Astrocyte (in vitro differentiated cells and primary cell): ENCODE data around the gene REP15. TPM values are rescaled to one million over a fixed set of nuclear protein-coding genes. Genes with fewer than 3 reads are reported as not detected.

ENCODE experiments used
- DNase-seq: peaks from one replicate; pipeline ENCODE4 v3.0.0-alpha.2; 2010; ENCODE audit warnings: low read depth
- FAIRE-seq: peaks from 2 replicates; lab custom pipeline; 2011; peaks lifted over from hg19 to GRCh38; lab: Jason Lieb, UNC
- H2AFZ ChIP-seq: 2 replicates; pipeline ENCODE4 v1.6.0; 2012; ENCODE audit warnings: low read depth, low read length, inconsistent platforms
- H3K27ac ChIP-seq: 2 replicates; pipeline ENCODE4 v1.5.1; 2011; ENCODE audit warnings: low read depth, low read length, inconsistent platforms
- H3K27me3 ChIP-seq: 2 replicates; pipeline ENCODE4 v1.6.0; 2011; ENCODE audit warnings: low read length, inconsistent platforms; ENCODE audit not compliant: insufficient read depth
- H3K36me3 ChIP-seq: 2 replicates; pipeline ENCODE4 v1.5.1; 2011; ENCODE audit warnings: low read length, inconsistent platforms; ENCODE audit not compliant: insufficient read depth
- H3K4me1 ChIP-seq: 2 replicates; pipeline ENCODE4 v1.5.1; 2011; ENCODE audit warnings: low read length, inconsistent platforms; ENCODE audit not compliant: insufficient read depth
- H3K4me2 ChIP-seq: 2 replicates; pipeline ENCODE4 v1.6.0; 2012; ENCODE audit warnings: low read length, inconsistent platforms
- H3K4me3 ChIP-seq: 2 replicates; pipeline ENCODE4 v1.5.1; 2011; ENCODE audit warnings: low read depth, mild to moderate bottlenecking, low read length, inconsistent platforms; ENCODE audit not compliant: insufficient read depth
- H3K79me2 ChIP-seq: 2 replicates; pipeline ENCODE4 v1.6.0; 2012; ENCODE audit warnings: mild to moderate bottlenecking, low read length, inconsistent platforms; ENCODE audit not compliant: insufficient read depth
- H3K9ac ChIP-seq: 2 replicates; pipeline ENCODE4 v1.6.0; 2012; ENCODE audit warnings: mild to moderate bottlenecking, low read length, inconsistent platforms
- H3K9me3 ChIP-seq: 2 replicates; pipeline ENCODE4 v1.5.1; 2012; ENCODE audit warnings: low read depth, mild to moderate bottlenecking, low read length, inconsistent platforms; ENCODE audit not compliant: insufficient read depth
- H4K20me1 ChIP-seq: 2 replicates; pipeline ENCODE4 v1.6.0; 2012; ENCODE audit warnings: low read length, inconsistent platforms; ENCODE audit not compliant: insufficient read depth
- H3K27ac Mint-ChIP-seq: one replicate; pipeline ENCODE4 v1.8.0; 2021; ENCODE audit warnings: mild to moderate bottlenecking, mixed read lengths; ENCODE audit not compliant: unreplicated experiment
- H3K27me3 Mint-ChIP-seq: one replicate; pipeline ENCODE4 v1.8.0; 2021; ENCODE audit warnings: low read depth, mixed read lengths; ENCODE audit not compliant: unreplicated experiment
- H3K36me3 Mint-ChIP-seq: one replicate; pipeline ENCODE4 v1.8.0; 2021; ENCODE audit warnings: low read depth, mixed read lengths; ENCODE audit not compliant: unreplicated experiment
- H3K4me1 Mint-ChIP-seq: one replicate; pipeline ENCODE4 v1.8.0; 2021; ENCODE audit warnings: low read depth, mixed read lengths; ENCODE audit not compliant: unreplicated experiment
- H3K4me3 Mint-ChIP-seq: one replicate; pipeline ENCODE4 v1.8.0; 2021; ENCODE audit warnings: mild to moderate bottlenecking, moderate library complexity, mixed read lengths; ENCODE audit not compliant: unreplicated experiment
- H3K9me3 Mint-ChIP-seq: one replicate; pipeline ENCODE4 v1.8.0; 2021; ENCODE audit warnings: mild to moderate bottlenecking, mixed read lengths; ENCODE audit not compliant: unreplicated experiment
- EZH2 ChIP-seq: IDR thresholded peaks from 2 replicates; pipeline ENCODE4 v1.6.1; 2012; ENCODE audit warnings: mild to moderate bottlenecking, low read length, inconsistent platforms; ENCODE audit not compliant: insufficient read depth
- total RNA-seq: library from RNA; stranded (reverse); gene quantifications from 2 replicates; pipeline ENCODE4 v1.2.1, GENCODE V29; 2021
- TF ChIP-seq, protein P1 (sequence below): IDR thresholded peaks from 2 replicates; pipeline ENCODE4 v1.5.1; 2011; ENCODE audit warnings: low read depth, mild to moderate bottlenecking, inconsistent platforms, low read length, moderate library complexity; ENCODE audit not compliant: insufficient read depth

REP15 gene
- total RNA-seq, 1 donor from 2014 or later, result 3.8 TPM

DNA sequence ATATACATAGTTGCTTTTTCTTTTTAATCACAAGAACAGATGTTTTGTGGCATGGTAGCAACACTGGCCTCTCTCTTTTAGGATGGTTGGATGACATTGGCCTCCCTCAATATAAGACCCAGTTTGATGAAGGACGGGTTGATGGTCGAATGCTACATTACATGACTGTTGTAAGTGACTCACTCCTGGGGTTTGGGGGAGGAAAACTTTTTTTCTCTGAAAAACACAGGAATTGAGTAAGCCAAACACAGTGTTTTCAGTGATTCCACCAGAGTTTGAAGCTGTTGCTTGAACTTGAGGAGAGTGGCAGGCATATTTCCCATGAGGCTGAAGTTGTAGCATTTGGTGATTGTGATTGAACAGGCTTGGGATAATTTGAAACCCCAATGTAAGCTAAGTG is 13.7 kb upstream of the REP15 start:
- no peaks in the 10 kb centered on the region for H3K27me3 ChIP-seq
- peak; percentile 21 for DNase-seq
- FAIRE-seq, result no peak
- H3K36me3 ChIP-seq, result peaks cover 54% of the 10 kb centered on the region
- H3K27ac ChIP-seq, result peak overlapping the region; percentile 37
- no peaks in the 10 kb centered on the region for H3K79me2 ChIP-seq
- H2AFZ ChIP-seq, result no peak overlapping the region
- no peaks in the 10 kb centered on the region for H3K4me1 ChIP-seq
- no peaks in the 10 kb centered on the region for H4K20me1 ChIP-seq
- TF ChIP-seq, protein P1, sequence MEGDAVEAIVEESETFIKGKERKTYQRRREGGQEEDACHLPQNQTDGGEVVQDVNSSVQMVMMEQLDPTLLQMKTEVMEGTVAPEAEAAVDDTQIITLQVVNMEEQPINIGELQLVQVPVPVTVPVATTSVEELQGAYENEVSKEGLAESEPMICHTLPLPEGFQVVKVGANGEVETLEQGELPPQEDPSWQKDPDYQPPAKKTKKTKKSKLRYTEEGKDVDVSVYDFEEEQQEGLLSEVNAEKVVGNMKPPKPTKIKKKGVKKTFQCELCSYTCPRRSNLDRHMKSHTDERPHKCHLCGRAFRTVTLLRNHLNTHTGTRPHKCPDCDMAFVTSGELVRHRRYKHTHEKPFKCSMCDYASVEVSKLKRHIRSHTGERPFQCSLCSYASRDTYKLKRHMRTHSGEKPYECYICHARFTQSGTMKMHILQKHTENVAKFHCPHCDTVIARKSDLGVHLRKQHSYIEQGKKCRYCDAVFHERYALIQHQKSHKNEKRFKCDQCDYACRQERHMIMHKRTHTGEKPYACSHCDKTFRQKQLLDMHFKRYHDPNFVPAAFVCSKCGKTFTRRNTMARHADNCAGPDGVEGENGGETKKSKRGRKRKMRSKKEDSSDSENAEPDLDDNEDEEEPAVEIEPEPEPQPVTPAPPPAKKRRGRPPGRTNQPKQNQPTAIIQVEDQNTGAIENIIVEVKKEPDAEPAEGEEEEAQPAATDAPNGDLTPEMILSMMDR, result no peak
- no peak for TF ChIP-seq EZH2
- H3K4me2 ChIP-seq, result no peak overlapping the region
- Mint-ChIP-seq H3K27me3 (no peaks in the 10 kb centered on the region), H3K4me1 (peaks cover 3% of the 10 kb centered on the region), H3K4me3 (no peak overlapping the region), H3K36me3 (peaks cover 29% of the 10 kb centered on the region), H3K27ac (no peak overlapping the region), H3K9me3 (no peaks in the 10 kb centered on the region)
- H3K9me3 ChIP-seq, result no peaks in the 10 kb centered on the region
- H3K4me3 ChIP-seq, result no peak overlapping the region
- H3K9ac ChIP-seq, result no peak overlapping the region

DNA sequence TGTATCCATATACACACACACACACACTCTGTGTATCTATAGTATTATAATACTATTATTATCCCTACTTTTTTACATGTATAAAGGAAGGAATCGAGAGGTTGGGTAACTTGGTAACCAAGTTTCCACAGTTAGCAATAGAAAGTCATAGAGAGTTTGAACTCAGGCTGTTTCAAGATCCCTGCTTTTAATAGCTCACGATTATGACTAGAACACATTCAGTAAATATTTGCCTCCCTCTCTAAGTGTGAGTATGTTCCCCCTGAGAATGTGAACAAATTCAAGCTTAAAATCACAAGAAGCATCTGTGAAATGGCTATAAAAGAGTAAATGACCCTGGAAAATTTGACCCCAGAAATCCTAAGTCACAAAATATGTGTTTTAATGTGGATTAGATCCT is 11.0 kb upstream of the REP15 start:
- Histone ChIP-seq H4K20me1 (no peaks in the 10 kb centered on the region), H3K27ac (no peak overlapping the region), H3K27me3 (no peaks in the 10 kb centered on the region), H3K9me3 (no peaks in the 10 kb centered on the region), H3K4me2 (no peak overlapping the region), H3K4me3 (no peak overlapping the region), H2AFZ (no peak overlapping the region), H3K4me1 (no peaks in the 10 kb centered on the region), H3K79me2 (no peaks in the 10 kb centered on the region), H3K9ac (no peak overlapping the region), H3K36me3 (peaks cover 56% of the 10 kb centered on the region)
- no peaks in the 10 kb centered on the region for H3K9me3 Mint-ChIP-seq
- H3K27ac Mint-ChIP-seq, result no peak overlapping the region
- H3K4me1 Mint-ChIP-seq, result peaks cover 3% of the 10 kb centered on the region
- DNase-seq (no peak), FAIRE-seq (no peak)
- no peak overlapping the region for H3K4me3 Mint-ChIP-seq
- H3K36me3 Mint-ChIP-seq, result peaks cover 37% of the 10 kb centered on the region
- no peaks in the 10 kb centered on the region for H3K27me3 Mint-ChIP-seq
- TF ChIP-seq EZH2, result no peak
- TF ChIP-seq, protein P1, result no peak

DNA sequence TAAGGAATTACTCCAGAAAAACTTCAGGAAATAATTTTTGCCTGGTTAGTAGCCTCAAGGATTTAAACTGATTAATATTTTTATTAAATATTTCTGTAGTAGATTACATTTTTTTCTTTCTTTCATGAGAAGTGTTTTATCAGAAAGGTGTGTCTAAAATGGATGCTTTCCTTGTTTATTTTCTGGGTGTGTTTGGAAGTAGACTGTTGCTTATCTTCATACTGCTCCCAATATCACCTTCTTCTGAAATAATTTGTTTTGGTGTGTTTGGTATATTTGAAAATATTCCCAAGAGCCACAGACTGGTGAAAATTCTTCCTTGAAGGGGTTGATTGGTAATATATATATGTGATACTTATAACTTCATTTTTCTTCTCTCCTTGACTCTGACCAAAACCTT is 10.1 kb upstream of the REP15 start:
- Histone ChIP-seq H3K36me3 (peaks cover 61% of the 10 kb centered on the region), H2AFZ (no peak overlapping the region), H3K9me3 (no peaks in the 10 kb centered on the region), H3K9ac (no peak overlapping the region), H3K4me3 (no peak overlapping the region), H3K79me2 (no peaks in the 10 kb centered on the region), H4K20me1 (no peaks in the 10 kb centered on the region), H3K27me3 (no peaks in the 10 kb centered on the region), H3K4me2 (no peak overlapping the region), H3K4me1 (no peaks in the 10 kb centered on the region), H3K27ac (no peak overlapping the region)
- Mint-ChIP-seq H3K36me3 (peaks cover 35% of the 10 kb centered on the region), H3K4me1 (peaks cover 3% of the 10 kb centered on the region), H3K27ac (no peak overlapping the region), H3K9me3 (no peaks in the 10 kb centered on the region), H3K27me3 (no peaks in the 10 kb centered on the region), H3K4me3 (no peak overlapping the region)
- no peak for FAIRE-seq
- TF ChIP-seq, protein P1, result no peak
- no peak for TF ChIP-seq EZH2
- no peak for DNase-seq
